A673 (cell line): ENCODE data around the gene TERC.

Experiments used
- CTCF ChIP-seq: fragments of 300-800, 200-600 bp; sonication (generic); conservative IDR thresholded peaks from 2 replicates; pipeline ENCODE4 v1.5.1; 2017; ENCODE audit warnings: low read depth, mild to moderate bottlenecking, antibody characterized with exemption, low read length, moderate library complexity, mixed read lengths
- EZH2 ChIP-seq: fragments of 200-600 bp; sonication (generic); IDR thresholded peaks from 2 replicates; pipeline ENCODE4 v1.6.1; 2017; ENCODE audit warnings: borderline replicate concordance, low read depth, mild to moderate bottlenecking, mixed read lengths, antibody characterized with exemption, low read length; ENCODE audit not compliant: poor library complexity, severe bottlenecking

GRCh38 chr3:169781209-169781855 lies 16.5 kb upstream of the TERC start:
- TF ChIP-seq CTCF (no peak), EZH2 (no peak)
